AG04449 (cell line): ENCODE results near the gene TBRG1.
"Not testable (repeated sequence)": the region's sequence is repeated elsewhere in the genome, so short reads cannot be mapped to it uniquely, and the experiment has no call there.

Experiments used
- CTCF ChIA-PET: fragments of 350-600 bp; formaldehyde crosslinking; extraction: SDS; loops from one replicate; lab custom pipeline; 2021; ENCODE audit warnings: antibody characterized with exemption; lab: Yijun Ruan, JAX
- POLR2A ChIA-PET: fragments of 400-600, 350-600 bp; formaldehyde crosslinking; extraction: SDS; loops from one replicate; lab custom pipeline; 2020; ENCODE audit warnings: antibody characterized with exemption, inconsistent platforms; lab: Yijun Ruan, JAX
- DNase-seq: peaks from one replicate; pipeline ENCODE4 v3.0.0-alpha.2; 2010; ENCODE audit warnings: low read depth, low spot score
- H3K4me3 ChIP-seq: 2 replicates; pipeline ENCODE4 v1.5.1; 2011; ENCODE audit warnings: low read depth, mild to moderate bottlenecking, control low read depth, low read length
- TF ChIP-seq, protein P1 (sequence below): IDR thresholded peaks from one replicate; pipeline ENCODE4 v1.5.1; 2011; ENCODE audit warnings: mild to moderate bottlenecking, moderate library complexity, low read length, control low read depth, inconsistent platforms; ENCODE audit not compliant: insufficient read depth; ENCODE audit errors: missing control alignments

TBRG1 gene

DNA sequence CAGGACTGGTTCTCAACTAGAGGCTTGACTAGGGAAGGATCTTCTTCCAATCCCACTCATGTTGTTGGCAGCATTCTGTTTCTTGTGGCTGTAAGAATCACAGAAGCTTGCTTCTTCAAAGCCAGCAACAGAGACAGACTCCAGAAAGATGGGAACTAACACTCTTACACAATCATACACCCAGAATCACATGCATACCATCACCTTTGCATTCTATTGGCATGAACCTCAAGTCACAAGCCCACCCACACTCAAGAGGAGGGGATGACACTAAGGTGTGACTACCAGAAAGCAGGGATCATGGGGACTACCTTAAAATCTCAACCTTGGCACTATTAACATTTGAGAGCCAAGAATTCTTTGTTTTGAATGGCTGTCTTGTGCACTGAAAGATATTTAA is 25.0 kb upstream of the TBRG1 start:
- POLR2A ChIA-PET: no interaction called here
- no peak for DNase-seq
- TF ChIP-seq, protein P1, sequence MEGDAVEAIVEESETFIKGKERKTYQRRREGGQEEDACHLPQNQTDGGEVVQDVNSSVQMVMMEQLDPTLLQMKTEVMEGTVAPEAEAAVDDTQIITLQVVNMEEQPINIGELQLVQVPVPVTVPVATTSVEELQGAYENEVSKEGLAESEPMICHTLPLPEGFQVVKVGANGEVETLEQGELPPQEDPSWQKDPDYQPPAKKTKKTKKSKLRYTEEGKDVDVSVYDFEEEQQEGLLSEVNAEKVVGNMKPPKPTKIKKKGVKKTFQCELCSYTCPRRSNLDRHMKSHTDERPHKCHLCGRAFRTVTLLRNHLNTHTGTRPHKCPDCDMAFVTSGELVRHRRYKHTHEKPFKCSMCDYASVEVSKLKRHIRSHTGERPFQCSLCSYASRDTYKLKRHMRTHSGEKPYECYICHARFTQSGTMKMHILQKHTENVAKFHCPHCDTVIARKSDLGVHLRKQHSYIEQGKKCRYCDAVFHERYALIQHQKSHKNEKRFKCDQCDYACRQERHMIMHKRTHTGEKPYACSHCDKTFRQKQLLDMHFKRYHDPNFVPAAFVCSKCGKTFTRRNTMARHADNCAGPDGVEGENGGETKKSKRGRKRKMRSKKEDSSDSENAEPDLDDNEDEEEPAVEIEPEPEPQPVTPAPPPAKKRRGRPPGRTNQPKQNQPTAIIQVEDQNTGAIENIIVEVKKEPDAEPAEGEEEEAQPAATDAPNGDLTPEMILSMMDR: no peak
- H3K4me3 ChIP-seq: no peak overlapping the region
- CTCF ChIA-PET: no interaction called here

DNA sequence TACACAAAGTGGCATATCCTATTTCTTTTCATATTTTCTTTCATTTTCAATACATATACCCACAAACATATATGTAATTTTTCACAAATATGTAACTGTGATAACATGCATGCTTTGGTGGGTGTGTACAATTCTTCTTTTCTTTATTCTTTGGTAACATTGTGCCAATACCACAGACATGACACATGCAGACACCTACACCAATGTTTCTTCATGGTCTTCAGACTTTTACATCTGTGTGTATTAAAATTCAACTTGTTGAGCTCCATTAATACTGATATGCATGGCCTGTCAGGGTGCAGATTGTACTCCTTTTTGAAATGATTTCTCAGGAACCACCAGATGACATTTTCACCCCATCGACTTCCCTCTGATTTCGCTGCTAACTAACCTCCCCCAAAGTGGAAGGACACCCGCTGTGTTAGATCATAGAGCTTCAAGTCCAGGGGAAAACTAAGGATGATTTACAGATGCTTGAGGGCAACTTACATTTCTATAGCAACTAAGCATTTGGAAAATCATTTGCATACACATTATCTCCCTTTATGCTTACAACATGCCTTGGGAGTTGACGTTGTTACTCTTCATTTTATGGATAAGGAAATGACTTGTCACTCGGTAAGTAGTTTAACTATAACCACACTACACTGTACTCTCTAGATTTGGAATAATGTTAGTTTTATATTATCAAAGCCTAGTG is 21.9 kb upstream of the TBRG1 start:
- CTCF ChIA-PET: interaction anchor here (0.9 to 2.9 kb wide), 5 partner anchors 15 to 199 kb away, joined by 3 to 8 read pairs (median 4); partner anchors contain the start of gene TBRG1
- H3K4me3 ChIP-seq: no peak overlapping the region
- TF ChIP-seq, protein P1: no peak
- POLR2A ChIA-PET: no interaction called here
- no peak for DNase-seq

DNA sequence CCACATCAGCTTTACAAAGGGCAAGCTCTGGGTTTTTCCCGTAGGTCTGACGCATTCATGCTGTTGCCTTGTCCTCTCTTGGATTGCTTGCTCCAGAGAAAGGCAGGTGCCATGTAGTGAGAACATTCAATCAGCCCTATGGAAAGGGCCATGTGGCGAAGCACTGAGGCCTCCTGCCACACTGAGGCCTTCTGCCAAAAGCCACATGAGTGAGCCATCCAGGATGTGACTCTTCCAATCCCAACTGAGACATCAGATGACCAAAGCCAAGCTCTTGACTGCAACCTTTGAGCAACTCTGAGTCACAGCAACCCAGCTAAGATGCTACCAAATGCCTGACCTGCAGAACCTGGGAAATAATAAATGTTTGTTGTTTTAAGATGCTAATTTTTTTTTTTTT is 20.5 kb upstream of the TBRG1 start:
- DNase-seq: no peak
- TF ChIP-seq, protein P1: no peak
- ChIA-PET CTCF (interaction anchor here (1.3 to 2.9 kb wide), 3 partner anchors 17 to 200 kb away, joined by 3 to 8 read pairs (median 6); no protein-coding TSS in a partner anchor), POLR2A (no interaction called here)
- no peak overlapping the region for H3K4me3 ChIP-seq

DNA sequence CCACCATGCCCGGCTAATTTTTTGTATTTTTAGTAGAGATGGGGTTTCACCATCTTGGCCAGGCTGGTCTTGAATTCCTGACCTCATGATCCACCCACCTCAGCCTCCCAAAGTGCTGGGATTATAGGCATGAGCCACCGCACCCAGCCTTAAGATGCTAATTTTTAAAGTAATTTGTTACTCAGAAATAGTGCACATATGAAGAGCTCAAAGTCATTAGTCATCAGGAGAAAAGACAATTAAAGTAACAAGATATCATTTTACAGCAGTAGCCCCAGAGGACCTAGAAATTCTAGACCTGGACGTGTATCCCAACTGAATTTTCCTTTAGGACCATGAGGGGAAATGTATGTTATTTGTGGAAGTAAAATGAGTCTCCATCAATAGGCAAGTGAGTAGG is 19.9 kb upstream of the TBRG1 start:
- H3K4me3 ChIP-seq, POLR2A ChIA-PET, DNase-seq: not testable (repeated sequence)
- CTCF ChIA-PET: interaction anchor here (1.4 to 2.3 kb wide), 2 partner anchors 187 to 201 kb away, joined by 3 to 6 read pairs; no protein-coding TSS in a partner anchor

DNA sequence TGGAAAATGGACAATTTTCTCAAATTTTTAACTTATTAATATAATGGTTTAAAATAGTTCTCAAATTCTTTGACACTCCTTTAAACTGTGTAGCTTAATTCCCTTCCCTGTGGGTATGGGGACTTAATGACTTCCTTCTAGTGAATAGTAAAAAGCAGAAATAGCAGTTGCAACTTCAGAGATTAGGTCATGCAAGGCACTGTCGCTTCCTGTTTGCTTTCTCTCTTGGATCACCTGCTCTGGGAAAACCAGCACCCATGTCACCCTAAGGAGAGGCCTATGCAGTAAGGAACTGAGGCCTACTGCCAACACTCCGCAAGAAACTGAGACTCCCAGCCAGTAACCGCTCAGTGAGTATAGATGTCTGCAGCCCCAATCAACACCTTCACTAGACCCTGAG is 16.9 kb upstream of the TBRG1 start:
- POLR2A ChIA-PET: no interaction called here
- CTCF ChIA-PET: no interaction called here
- DNase-seq: no peak
- H3K4me3 ChIP-seq: no peak overlapping the region
- TF ChIP-seq, protein P1: no peak

DNA sequence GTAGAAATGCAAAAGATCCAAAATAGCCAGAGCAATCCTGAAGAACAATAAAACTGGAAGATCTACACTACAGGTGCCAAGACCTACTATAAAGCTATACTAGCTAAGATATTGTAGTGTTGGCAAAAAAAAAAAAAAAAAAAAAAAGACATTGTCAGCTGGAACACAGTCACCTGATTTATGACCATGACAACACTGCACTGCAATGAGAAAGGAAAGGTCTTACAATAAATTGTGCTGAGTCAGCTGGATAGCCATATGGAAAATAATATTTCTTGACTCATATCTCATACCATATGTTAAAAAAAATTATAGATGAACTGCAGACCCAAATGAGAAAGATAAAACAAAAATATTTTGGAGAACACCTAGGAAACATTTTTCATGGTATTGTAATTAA is 14.5 kb upstream of the TBRG1 start:
- ChIA-PET POLR2A (no interaction called here), CTCF (interaction anchor here (0.7 to 1.0 kb wide), 2 partner anchors 15 to 206 kb away, joined by 3 read pairs; no protein-coding TSS in a partner anchor)
- H3K4me3 ChIP-seq: no peak overlapping the region
- TF ChIP-seq, protein P1: no peak
- DNase-seq: no peak
